H1 (cell line): Measurements from ENCODE around the gene PRKAG3. TPM values are rescaled to one million over a fixed set of nuclear protein-coding genes. Genes with fewer than 3 reads are reported as not detected.

Experiments
- CBX5 ChIP-seq: fragments of 300-800, 300-1000 bp; sonication (generic); IDR thresholded peaks from 2 replicates; pipeline ENCODE4 v1.7.1; 2016; ENCODE audit warnings: antibody characterized with exemption, low read length, low read depth
- CBX8 ChIP-seq: fragments of 300-800, 300-1000 bp; sonication (generic); IDR thresholded peaks from 2 replicates; pipeline ENCODE4 v1.7.1; 2016; ENCODE audit warnings: low read depth, low read length, borderline replicate concordance
- KDM5A ChIP-seq: fragments of 200-600 bp; IDR thresholded peaks from 2 replicates; pipeline ENCODE4 v1.7.1; 2012; ENCODE audit warnings: mild to moderate bottlenecking, low read length, inconsistent platforms, mixed read lengths
- polyA plus RNA-seq, 7 experiments: library from polyadenylated mRNA; depleted of rRNA in 3 of 7; stranded (reverse) in 5 of 7; unstranded in 2 of 7; fragments of >200 nt in 5 of 7; fragments of 200-250 nt in 2 of 7; gene quantifications; 1 replicate in 5 of 7; 2 replicates in 1 of 7; 4 replicates in 1 of 7; pipeline versions ENCODE4 v1.2.1 to v1.2.3, GENCODE V29; 2011 to 2013; ENCODE audit warnings: missing spikeins in 2 of 7, mixed read lengths in 2 of 7
- total RNA-seq: library from RNA; stranded (reverse); fragmentation: NEBNext Ultra II Directional; extraction: Animal tissue kit (Norgen Biotek cat#: 25700); gene quantifications from 2 replicates; pipeline ENCODE4 v1.2.1, GENCODE V29; 2021
- TF ChIP-seq, protein P1 (sequence below): fragments of 300-600 bp; sonication (generic); IDR thresholded peaks from 2 replicates; pipeline ENCODE4 v1.7.1; 2012; ENCODE audit warnings: low read length, moderate library complexity, mild to moderate bottlenecking, inconsistent platforms; ENCODE audit not compliant: insufficient replicate concordance

The PRKAG3 gene
- total and polyA plus RNA-seq, 2 of the 8 experiments (the other 6 are each of a cell fraction or from before 2014, with no cell fraction given) = not detected

DNA sequence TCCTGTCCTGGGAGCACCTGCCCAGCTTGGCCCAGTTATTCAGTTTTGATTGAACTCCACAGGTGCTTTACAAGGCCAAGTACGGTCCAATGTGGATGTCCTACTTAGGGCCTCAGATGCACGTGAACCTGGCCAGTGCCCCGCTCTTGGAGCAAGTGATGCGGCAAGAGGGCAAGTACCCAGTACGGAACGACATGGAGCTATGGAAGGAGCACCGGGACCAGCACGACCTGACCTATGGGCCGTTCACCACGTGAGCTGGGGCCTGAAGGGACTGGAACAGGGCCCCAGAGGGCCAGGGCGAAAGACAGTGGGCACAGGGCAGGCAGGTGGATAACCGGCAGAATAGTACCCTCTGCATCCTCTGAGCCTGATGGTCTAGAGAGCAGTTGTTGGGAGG lies 22.1 kb downstream of the PRKAG3 start (continued):
- TF ChIP-seq, protein P1, sequence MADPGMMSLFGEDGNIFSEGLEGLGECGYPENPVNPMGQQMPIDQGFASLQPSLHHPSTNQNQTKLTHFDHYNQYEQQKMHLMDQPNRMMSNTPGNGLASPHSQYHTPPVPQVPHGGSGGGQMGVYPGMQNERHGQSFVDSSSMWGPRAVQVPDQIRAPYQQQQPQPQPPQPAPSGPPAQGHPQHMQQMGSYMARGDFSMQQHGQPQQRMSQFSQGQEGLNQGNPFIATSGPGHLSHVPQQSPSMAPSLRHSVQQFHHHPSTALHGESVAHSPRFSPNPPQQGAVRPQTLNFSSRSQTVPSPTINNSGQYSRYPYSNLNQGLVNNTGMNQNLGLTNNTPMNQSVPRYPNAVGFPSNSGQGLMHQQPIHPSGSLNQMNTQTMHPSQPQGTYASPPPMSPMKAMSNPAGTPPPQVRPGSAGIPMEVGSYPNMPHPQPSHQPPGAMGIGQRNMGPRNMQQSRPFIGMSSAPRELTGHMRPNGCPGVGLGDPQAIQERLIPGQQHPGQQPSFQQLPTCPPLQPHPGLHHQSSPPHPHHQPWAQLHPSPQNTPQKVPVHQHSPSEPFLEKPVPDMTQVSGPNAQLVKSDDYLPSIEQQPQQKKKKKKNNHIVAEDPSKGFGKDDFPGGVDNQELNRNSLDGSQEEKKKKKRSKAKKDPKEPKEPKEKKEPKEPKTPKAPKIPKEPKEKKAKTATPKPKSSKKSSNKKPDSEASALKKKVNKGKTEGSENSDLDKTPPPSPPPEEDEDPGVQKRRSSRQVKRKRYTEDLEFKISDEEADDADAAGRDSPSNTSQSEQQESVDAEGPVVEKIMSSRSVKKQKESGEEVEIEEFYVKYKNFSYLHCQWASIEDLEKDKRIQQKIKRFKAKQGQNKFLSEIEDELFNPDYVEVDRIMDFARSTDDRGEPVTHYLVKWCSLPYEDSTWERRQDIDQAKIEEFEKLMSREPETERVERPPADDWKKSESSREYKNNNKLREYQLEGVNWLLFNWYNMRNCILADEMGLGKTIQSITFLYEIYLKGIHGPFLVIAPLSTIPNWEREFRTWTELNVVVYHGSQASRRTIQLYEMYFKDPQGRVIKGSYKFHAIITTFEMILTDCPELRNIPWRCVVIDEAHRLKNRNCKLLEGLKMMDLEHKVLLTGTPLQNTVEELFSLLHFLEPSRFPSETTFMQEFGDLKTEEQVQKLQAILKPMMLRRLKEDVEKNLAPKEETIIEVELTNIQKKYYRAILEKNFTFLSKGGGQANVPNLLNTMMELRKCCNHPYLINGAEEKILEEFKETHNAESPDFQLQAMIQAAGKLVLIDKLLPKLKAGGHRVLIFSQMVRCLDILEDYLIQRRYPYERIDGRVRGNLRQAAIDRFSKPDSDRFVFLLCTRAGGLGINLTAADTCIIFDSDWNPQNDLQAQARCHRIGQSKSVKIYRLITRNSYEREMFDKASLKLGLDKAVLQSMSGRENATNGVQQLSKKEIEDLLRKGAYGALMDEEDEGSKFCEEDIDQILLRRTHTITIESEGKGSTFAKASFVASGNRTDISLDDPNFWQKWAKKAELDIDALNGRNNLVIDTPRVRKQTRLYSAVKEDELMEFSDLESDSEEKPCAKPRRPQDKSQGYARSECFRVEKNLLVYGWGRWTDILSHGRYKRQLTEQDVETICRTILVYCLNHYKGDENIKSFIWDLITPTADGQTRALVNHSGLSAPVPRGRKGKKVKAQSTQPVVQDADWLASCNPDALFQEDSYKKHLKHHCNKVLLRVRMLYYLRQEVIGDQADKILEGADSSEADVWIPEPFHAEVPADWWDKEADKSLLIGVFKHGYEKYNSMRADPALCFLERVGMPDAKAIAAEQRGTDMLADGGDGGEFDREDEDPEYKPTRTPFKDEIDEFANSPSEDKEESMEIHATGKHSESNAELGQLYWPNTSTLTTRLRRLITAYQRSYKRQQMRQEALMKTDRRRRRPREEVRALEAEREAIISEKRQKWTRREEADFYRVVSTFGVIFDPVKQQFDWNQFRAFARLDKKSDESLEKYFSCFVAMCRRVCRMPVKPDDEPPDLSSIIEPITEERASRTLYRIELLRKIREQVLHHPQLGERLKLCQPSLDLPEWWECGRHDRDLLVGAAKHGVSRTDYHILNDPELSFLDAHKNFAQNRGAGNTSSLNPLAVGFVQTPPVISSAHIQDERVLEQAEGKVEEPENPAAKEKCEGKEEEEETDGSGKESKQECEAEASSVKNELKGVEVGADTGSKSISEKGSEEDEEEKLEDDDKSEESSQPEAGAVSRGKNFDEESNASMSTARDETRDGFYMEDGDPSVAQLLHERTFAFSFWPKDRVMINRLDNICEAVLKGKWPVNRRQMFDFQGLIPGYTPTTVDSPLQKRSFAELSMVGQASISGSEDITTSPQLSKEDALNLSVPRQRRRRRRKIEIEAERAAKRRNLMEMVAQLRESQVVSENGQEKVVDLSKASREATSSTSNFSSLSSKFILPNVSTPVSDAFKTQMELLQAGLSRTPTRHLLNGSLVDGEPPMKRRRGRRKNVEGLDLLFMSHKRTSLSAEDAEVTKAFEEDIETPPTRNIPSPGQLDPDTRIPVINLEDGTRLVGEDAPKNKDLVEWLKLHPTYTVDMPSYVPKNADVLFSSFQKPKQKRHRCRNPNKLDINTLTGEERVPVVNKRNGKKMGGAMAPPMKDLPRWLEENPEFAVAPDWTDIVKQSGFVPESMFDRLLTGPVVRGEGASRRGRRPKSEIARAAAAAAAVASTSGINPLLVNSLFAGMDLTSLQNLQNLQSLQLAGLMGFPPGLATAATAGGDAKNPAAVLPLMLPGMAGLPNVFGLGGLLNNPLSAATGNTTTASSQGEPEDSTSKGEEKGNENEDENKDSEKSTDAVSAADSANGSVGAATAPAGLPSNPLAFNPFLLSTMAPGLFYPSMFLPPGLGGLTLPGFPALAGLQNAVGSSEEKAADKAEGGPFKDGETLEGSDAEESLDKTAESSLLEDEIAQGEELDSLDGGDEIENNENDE = no peak
- TF ChIP-seq CBX8 (no peak), CBX5 (no peak), KDM5A (no peak)
